Measurements from ENCODE around the gene OR2F2.

OR2F2 gene

DNA sequence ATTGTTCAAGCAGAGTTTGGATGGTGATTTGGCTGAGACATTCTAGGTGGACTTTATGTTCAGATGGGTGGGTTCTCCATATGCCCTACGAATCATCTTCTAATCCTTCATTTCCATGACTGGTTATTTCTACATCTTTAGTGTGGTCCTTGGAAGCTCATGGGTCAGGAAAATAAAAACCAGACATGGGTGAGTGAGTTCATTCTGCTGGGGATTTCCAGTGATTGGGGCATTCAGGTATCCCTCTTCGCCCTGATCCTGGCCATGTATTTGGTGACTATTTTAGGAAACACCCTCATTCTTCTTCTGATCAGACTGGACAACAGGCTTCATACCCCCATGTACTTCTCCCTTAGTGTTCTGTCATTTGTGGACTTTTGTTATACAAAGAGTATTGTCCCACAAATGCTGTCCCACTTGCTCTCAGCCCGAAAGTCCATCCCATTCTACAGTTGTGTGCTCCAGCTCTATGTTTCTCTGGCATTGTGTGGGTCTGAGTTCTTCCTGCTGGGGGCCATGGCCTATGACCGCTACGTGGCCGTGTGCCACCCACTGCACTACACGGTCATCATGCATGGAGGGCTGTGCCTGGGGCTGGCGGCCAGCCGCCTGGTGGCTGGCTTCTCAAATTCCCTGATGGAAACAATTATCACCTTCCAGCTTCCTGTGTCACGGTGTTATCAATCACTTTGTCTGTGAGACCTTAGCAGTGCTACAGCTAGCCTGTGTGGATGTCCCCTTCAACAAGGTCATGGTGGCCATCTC is 45.9 kb downstream of the OR2F2 start:
- peak; percentile 25 for DNase-seq (ENCODE audit: low read depth)
- no peak for TF ChIP-seq CTCF (conservative IDR thresholded peaks at IDR 0.05; ENCODE audit: control insufficient read depth, insufficient read depth, low read depth, low read length)
- no peak overlapping the region for H3K4me3 ChIP-seq (ENCODE audit: control insufficient read depth, low read depth, low read length)

DNA sequence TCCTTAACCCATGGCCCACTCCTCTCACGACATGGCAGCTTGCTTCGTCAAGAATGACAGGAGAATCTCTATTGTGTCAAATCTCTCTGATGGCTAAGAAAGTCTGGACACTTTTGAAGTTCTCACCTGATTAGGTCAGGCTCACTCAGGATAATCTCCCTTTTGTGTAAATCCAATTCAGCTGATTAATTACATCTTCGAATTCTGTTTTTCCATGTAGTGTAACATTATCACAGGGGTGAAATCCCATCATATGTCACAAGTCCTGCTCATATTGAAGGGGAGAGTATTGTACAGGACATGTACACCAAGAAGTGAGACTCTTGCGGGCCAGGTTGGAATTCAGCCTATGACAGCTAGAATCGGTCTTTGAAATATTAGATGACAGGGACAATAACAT is 48.9 kb downstream of the OR2F2 start:
- H3K4me3 ChIP-seq (ENCODE audit: control insufficient read depth, low read depth, low read length), result no peak overlapping the region
- DNase-seq (ENCODE audit: low read depth), result no peak
- TF ChIP-seq CTCF (conservative IDR thresholded peaks at IDR 0.05; ENCODE audit: control insufficient read depth, insufficient read depth, low read depth, low read length), result no peak

Data from fibroblast of mammary gland (primary cell).